ENCODE measurements around the gene PUSL1. TPM values are rescaled to one million over a fixed set of nuclear protein-coding genes. Genes with fewer than 3 reads are reported as not detected.
"Not testable (repeated sequence)": the region's sequence is repeated elsewhere in the genome, so short reads cannot be mapped to it uniquely, and the experiment has no call there.

The PUSL1 gene
- total RNA-seq, 1 donor from 2014 or later: 11.3 TPM

GRCh38 chr1:1306070-1306660 lies 2.2 kb upstream of the PUSL1 start:
- no peak for ATAC-seq
- no peak for DNase-seq (ENCODE audit: low spot score)
- intact Hi-C loops (cut with DNase I): no loop called here

GRCh38 chr1:1306661-1307260 lies 1.6 kb upstream of the PUSL1 start:
- DNase-seq (ENCODE audit: low spot score) (no peak), ATAC-seq (no peak)
- intact Hi-C loops (cut with DNase I): no loop called here

GRCh38 chr1:1307261-1307922 lies 1.0 kb upstream of the PUSL1 start:
- intact Hi-C loops (cut with DNase I): no loop called here
- DNase-seq (ENCODE audit: low spot score) (no peak), ATAC-seq (no peak)

DNA sequence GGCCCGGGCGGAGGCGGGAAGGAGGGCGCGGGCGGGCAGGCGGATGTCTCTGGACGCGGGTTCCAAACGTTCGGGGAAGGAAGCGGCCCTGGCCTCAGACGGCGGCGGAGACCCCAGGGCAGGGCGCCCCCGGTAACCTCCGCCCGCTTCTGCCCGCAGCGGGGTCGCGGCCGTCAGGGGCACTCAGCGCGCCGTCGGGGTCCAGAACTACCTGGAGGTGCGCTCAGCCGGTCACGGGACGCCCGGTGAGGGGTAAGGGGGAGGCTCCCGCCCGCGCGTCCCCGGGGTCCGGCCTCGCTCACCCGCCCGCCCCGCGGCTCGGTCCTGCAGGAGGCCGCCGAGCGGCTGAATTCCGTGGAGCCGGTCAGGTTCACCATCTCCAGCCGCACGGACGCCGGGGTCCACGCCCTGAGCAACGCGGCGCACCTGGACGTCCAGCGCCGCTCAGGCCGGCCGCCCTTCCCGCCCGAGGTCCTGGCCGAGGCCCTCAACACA lies 406 bp downstream of the PUSL1 start:
- no peak for ATAC-seq
- no peak for DNase-seq (ENCODE audit: low spot score)
- intact Hi-C loops (cut with DNase I): no loop called here

- ATAC-seq: no peak
- DNase-seq (ENCODE audit: low spot score): no peak
- intact Hi-C loops (cut with DNase I): no loop called here
Observed at GRCh38 chr1:1309251-1310108, 1.1 kb downstream of the PUSL1 start.

DNA sequence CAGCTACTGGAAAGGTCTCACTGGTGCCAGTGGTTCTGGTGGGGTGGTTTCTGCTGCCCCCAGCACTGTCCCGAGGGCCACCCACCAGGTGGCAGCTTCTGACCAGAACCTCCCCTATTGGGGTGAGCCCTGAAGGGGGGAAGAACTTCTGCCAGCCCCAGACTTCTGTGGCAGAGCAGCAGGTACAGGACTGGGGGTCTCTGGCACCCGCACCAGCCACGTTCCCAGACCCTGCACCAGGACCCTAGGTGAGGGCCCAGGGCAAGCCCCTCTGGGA lies 1.6 kb downstream of the PUSL1 start:
- no peak for DNase-seq (ENCODE audit: low spot score)
- intact Hi-C loops (cut with DNase I): no loop called here
- no peak for ATAC-seq

GRCh38 chr1:1310476-1311053 lies 2.2 kb downstream of the PUSL1 start:
- DNase-seq (ENCODE audit: low spot score) (no peak), ATAC-seq (no peak)
- intact Hi-C loops (cut with DNase I): no loop called here

DNA sequence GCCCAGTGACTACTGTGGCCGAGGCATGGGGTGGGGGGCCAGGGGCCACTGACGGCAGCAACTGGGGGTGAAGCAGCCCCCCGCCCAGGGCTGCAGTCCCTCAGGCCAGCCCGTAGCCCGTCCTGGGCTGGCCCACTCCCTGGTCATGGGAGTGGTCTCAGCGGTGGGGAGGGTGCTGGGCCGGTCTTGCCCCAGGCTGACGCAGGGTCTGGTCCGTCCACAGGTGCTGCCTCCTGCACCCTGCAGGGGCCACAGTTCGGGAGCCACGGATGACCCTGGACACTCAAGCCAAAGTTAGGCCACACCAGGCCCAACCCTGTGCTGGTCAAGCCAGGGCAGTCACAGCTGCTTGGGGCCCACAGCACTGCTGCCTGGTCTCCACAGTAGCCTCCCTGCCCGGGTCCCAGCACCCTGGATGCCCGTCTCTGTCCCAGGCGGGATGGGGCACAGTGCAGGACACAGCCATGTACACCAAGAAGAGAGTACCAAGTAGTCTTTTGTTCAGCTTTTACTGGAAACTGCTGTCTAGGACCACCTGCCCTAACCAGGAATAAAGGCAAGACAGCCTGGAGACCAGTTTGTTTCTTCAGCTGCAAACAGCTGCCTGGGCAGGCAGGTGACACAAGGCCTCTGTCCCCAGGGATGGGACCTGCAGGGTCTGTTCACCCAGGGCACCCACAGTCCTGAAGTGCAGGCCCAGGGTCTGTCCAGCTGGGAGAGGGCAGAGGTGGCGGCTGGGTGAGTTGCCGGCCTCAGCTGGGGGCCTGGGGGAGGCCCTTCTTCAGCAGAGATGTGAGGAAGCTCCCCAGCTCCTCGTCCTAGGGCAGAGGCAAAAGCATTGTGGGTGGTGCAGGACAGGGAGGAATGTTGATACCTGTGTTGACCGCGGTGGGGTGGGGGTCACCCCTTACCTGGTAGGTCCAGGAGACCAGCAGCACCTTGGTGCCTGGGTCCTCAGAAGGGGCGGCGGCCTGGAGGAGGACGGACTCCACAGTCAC lies 3.0 kb downstream of the PUSL1 start:
- intact Hi-C loops (cut with DNase I): no loop called here
- DNase-seq (ENCODE audit: low spot score) (no peak), ATAC-seq (no peak)

DNA sequence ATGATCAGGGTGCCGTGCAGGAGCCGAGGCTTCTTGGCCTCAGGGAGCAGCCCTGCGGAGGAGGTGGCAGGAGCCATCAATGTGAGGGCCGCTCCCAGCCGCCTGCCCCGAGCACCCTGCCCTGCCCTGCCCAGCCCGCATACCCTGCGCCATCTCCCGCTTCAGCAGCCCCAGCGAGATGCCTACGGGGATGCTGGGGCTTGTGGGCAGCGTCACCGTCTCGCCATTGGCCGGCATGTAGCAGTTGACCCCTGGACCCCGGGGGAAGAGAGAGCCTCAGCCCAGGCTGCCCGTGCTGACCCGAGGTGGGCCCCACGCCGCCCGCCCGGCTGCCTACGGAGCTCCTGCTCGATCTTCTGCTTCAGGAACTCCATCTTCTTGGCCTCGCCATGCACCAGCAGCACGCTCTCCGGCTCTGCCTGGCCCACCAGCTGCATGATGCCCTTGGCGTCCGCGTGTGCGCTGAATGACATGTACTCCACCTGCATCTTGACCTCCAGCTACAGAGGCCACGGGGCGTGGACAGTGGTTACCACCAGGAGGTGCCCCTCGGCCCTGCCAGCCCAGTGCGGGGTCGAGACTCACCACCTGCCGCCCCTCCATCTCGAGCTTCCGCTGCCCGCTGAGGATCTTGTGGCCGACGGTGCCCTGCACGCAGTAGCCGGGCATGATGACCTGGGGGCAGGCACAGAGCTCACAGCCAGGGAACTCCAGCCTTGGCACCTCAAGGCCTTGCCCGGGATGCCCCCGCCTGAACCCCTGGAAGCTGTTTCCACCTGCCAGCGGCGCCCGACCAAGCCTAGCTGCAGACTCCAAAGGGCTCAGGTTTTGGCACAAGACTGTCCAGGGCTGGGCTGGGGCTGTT lies 4.3 kb downstream of the PUSL1 start:
- no peak for DNase-seq (ENCODE audit: low spot score)

GRCh38 chr1:1313500-1314236 lies 5.3 kb downstream of the PUSL1 start:
- intact Hi-C loops (cut with DNase I): no loop called here
- ATAC-seq (no peak), DNase-seq (ENCODE audit: low spot score) (no peak)

More for the DNA sequence above, 4.3 kb downstream of the PUSL1 start:
- no peak for ATAC-seq
- intact Hi-C loops (cut with DNase I): no loop called here

DNA sequence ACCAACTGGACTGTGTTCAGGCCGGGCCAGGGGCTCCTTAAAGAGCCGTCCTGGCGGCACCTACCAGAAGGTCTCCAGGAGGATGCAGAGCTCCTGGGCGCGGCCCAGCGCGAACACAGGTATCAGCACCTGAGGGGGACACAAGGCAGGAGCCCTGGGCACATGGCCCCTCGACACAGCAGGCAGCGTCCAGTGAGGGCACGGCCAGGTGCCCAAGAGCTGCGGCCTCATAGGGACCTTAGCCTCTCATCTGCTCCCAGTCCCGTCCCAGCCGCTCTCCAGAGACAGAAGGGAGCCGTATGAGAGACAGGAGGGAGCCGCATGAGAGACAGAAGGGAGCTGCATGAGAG lies 5.8 kb downstream of the PUSL1 start:
- no peak for ATAC-seq
- no peak for DNase-seq (ENCODE audit: low spot score)
- intact Hi-C loops (cut with DNase I): no loop called here

DNA sequence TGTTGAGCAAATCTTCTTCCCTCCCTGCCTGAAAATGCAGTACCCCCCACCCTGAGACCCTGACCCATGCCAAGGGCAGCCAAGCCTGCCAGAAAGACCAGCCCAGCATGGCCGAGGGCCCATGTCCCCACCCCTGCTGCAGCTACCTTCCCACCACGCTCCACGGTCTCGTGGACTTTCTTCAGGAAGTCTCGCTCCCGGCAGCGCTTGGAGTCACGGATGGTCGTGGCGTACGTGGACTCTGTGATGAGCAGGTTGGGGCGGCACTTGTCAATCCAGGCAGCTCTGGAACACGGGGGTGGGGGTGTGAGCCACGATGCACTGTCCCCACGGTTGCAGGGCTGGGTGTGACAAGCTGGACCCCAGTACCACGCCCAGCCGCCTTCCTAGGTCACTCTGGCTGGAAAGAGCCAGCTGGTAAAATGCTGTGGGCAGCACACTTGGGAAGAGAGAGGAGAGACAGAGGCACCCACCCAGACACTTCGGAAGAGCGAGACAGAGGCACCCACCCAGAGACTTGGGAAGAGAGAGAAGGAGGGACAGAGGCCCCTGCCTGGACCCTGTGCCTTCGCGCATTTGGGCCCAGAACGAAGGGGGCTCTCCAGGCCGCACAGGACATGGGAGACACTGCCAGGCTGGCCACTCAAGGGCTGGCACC lies 6.4 kb downstream of the PUSL1 start:
- ATAC-seq (no peak), DNase-seq (ENCODE audit: low spot score) (no peak)
- intact Hi-C loops (cut with DNase I): no loop called here

GRCh38 chr1:1315435-1315954 lies 7.1 kb downstream of the PUSL1 start:
- DNase-seq (ENCODE audit: low spot score) (no peak), ATAC-seq (no peak)
- intact Hi-C loops (cut with DNase I): no loop called here

DNA sequence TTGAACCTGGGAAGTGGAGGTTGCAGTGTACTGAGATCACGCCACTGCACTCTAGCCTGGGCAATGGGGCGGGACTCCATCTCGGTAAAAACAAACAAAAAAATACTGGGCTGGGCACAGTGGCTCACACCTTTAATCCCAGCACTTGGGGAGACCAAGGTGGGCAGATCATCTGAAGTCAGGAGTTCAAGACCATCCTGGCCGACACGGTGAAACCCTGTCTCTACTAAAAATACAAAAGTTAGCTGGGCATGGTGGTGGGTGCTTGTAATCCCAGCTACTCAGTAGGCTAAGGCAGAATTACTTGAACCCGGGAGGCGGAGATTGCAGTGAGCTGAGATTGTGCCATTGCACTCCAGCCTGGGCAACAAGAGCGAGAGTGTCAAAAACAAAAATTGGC lies 7.8 kb downstream of the PUSL1 start:
- ATAC-seq; intact Hi-C loops (cut with DNase I); DNase-seq (ENCODE audit: low spot score): not testable (repeated sequence)

GRCh38 chr1:1317420-1317819 lies 9.0 kb downstream of the PUSL1 start:
- DNase-seq (ENCODE audit: low spot score) (no peak), ATAC-seq (no peak)
- intact Hi-C loops (cut with DNase I): no loop called here

- ATAC-seq (peak; percentile 78), DNase-seq (ENCODE audit: low spot score) (no peak)
- intact Hi-C loops (cut with DNase I): no loop called here
Observed at GRCh38 chr1:1318131-1318652, 9.8 kb downstream of the PUSL1 start.
